GM03348 (cell line): ENCODE measurements around the gene TLCD5.

Experiments
- DNase-seq: peaks from one replicate; pipeline ENCODE4 v3.0.0; 2012; ENCODE audit warnings: low spot score

Gene TLCD5

GRCh38 chr11:120337355-120338106 lies 12.4 kb downstream of the TLCD5 start:
- no peak for DNase-seq

- peak; percentile 26 for DNase-seq
These were observed 13.2 kb downstream of the TLCD5 start for GRCh38 chr11:120338107-120338933.

GRCh38 chr11:120339394-120339890 lies 14.3 kb downstream of the TLCD5 start:
- DNase-seq: peak; percentile 52

GRCh38 chr11:120340529-120340928 lies 15.4 kb downstream of the TLCD5 start:
- DNase-seq: no peak

GRCh38 chr11:120342226-120342625 lies 17.1 kb downstream of the TLCD5 start:
- no peak for DNase-seq

GRCh38 chr11:120342678-120343077 lies 17.6 kb downstream of the TLCD5 start:
- DNase-seq: no peak

- no peak for DNase-seq
These were observed 18.3 kb downstream of the TLCD5 start for GRCh38 chr11:120343429-120343828.

- DNase-seq: peak; percentile 44
These were observed 19.4 kb downstream of the TLCD5 start for GRCh38 chr11:120344302-120345004.

- DNase-seq: no peak
These were observed 21.1 kb downstream of the TLCD5 start for GRCh38 chr11:120346233-120346632.

GRCh38 chr11:120350637-120351036 lies 25.5 kb downstream of the TLCD5 start:
- DNase-seq: no peak

GRCh38 chr11:120352405-120352804 lies 27.3 kb downstream of the TLCD5 start:
- no peak for DNase-seq

GRCh38 chr11:120354068-120354467 lies 29.0 kb downstream of the TLCD5 start:
- DNase-seq: no peak

- no peak for DNase-seq
These were observed 29.7 kb downstream of the TLCD5 start for GRCh38 chr11:120354779-120355178.

- DNase-seq: no peak
These were observed 32.5 kb downstream of the TLCD5 start for GRCh38 chr11:120357620-120358019.

GRCh38 chr11:120358729-120359128 lies 33.6 kb downstream of the TLCD5 start:
- DNase-seq: no peak

- no peak for DNase-seq
These were observed 38.3 kb downstream of the TLCD5 start for GRCh38 chr11:120363436-120363835.

- DNase-seq: no peak
These were observed 40.4 kb downstream of the TLCD5 start for GRCh38 chr11:120365512-120365911.

- DNase-seq: no peak
These were observed 47.2 kb downstream of the TLCD5 start for GRCh38 chr11:120372296-120372695.

- DNase-seq: no peak
These were observed 50.0 kb downstream of the TLCD5 start for GRCh38 chr11:120375076-120375475.

- no peak for DNase-seq
These were observed 51.6 kb downstream of the TLCD5 start for GRCh38 chr11:120376547-120377182.

GRCh38 chr11:120378474-120378873 lies 53.4 kb downstream of the TLCD5 start:
- no peak for DNase-seq

GRCh38 chr11:120381401-120381800 lies 56.3 kb downstream of the TLCD5 start:
- DNase-seq: no peak
